Measurements from ENCODE around the gene RARA. TPM values are rescaled to one million over a fixed set of nuclear protein-coding genes. Genes with fewer than 3 reads are reported as not detected.

The RARA gene
- total RNA-seq, result 67.9 TPM

GRCh38 chr17:40309031-40309948, at the start of gene RARA:
Gene RARA, plus strand, starts transcription at chr17:40309180. Its CDS starts 22,039 bp downstream, at chr17:40331219.
- peaks cover 80% of the 10 kb centered on the region for H3K4me1 ChIP-seq (ENCODE audit: insufficient read depth, low read length)
- H3K9me3 ChIP-seq (ENCODE audit: low read depth, low read length), result no peaks in the 10 kb centered on the region
- no peaks in the 10 kb centered on the region for H3K27me3 ChIP-seq (ENCODE audit: insufficient read depth, low read length)
- H3K4me3 ChIP-seq (ENCODE audit: low read length), result peak within 1 kb of the TSS; percentile 7

DNA sequence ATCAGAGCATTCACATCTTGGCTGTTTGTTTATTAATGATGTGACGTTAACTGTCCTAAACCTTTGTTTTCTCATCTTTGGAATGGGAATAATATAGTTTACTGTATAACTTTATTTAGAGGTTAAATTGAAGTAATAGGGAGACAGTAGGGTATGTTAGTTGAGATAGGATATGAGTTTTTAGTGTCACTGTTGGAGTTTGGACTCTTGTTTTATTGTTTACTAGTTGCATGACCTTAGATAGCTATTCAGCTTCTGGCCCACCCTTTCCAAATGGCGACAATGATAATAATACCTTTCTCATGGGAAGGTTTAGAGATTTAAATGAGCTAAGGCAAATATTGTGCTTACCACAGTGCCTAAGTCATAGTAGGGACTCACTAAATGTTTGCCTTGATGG, 49.5 kb upstream of the RARA start:
- H3K9me3 ChIP-seq (ENCODE audit: low read depth, low read length), result no peaks in the 10 kb centered on the region
- no peak overlapping the region for H3K4me3 ChIP-seq (ENCODE audit: low read length)
- no peaks in the 10 kb centered on the region for H3K4me1 ChIP-seq (ENCODE audit: insufficient read depth, low read length)
- H3K27me3 ChIP-seq (ENCODE audit: insufficient read depth, low read length), result no peaks in the 10 kb centered on the region

DNA sequence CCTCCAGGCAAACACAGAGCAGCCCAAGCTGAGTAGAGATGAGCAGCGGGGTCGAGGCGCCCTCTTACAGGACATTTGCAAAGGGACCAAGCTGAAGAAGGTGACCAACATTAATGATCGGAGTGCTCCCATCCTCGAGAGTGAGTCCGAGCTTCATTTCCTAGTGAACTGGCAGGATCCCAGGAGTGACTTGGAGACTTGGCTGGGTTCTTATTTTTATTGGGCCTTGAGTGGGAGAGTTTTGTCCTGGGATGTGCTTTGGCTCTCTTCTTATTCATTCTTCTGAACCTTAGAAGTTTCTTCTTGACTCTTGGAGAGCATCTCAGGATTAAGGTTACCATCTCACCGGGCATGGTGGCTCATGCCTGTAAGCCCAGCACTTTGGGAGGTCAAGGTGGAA, 48.5 kb upstream of the RARA start:
- no peaks in the 10 kb centered on the region for H3K4me1 ChIP-seq (ENCODE audit: insufficient read depth, low read length)
- no peak overlapping the region for H3K4me3 ChIP-seq (ENCODE audit: low read length)
- no peaks in the 10 kb centered on the region for H3K27me3 ChIP-seq (ENCODE audit: insufficient read depth, low read length)
- no peaks in the 10 kb centered on the region for H3K9me3 ChIP-seq (ENCODE audit: low read depth, low read length)

DNA sequence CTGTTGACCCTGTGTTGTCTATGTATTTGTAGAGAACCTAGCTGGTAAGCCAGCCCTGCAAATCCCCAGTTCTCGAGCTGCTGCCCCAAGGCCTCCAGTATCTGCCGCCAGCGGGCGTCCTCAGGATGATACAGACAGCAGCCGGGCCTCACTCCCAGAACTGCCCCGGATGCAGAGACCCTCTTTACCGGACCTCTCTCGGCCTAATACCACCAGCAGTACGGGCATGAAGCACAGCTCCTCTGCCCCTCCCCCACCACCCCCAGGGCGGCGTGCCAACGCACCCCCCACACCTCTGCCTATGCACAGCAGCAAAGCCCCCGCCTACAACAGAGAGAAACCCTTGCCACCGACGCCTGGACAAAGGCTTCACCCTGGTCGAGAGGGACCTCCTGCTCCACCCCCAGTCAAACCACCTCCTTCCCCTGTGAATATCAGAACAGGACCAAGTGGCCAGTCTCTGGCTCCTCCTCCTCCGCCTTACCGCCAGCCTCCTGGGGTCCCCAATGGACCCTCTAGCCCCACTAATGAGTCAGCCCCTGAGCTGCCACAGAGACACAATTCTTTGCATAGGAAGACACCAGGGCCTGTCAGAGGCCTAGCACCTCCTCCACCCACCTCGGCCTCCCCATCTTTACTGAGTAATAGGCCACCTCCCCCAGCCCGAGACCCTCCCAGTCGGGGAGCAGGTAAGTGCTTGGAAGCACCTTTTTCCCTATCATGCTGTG, 44.4 kb upstream of the RARA start:
- Histone ChIP-seq H3K9me3 (ENCODE audit: low read depth, low read length) (no peaks in the 10 kb centered on the region), H3K27me3 (ENCODE audit: insufficient read depth, low read length) (no peaks in the 10 kb centered on the region), H3K4me1 (ENCODE audit: insufficient read depth, low read length) (no peaks in the 10 kb centered on the region), H3K4me3 (ENCODE audit: low read length) (no peak overlapping the region)

- H3K4me3 ChIP-seq (ENCODE audit: low read length), result no peak overlapping the region
- no peaks in the 10 kb centered on the region for H3K4me1 ChIP-seq (ENCODE audit: insufficient read depth, low read length)
- no peaks in the 10 kb centered on the region for H3K9me3 ChIP-seq (ENCODE audit: low read depth, low read length)
- no peaks in the 10 kb centered on the region for H3K27me3 ChIP-seq (ENCODE audit: insufficient read depth, low read length)
These were observed 43.6 kb upstream of the RARA start for GRCh38 chr17:40265337-40265736.

DNA sequence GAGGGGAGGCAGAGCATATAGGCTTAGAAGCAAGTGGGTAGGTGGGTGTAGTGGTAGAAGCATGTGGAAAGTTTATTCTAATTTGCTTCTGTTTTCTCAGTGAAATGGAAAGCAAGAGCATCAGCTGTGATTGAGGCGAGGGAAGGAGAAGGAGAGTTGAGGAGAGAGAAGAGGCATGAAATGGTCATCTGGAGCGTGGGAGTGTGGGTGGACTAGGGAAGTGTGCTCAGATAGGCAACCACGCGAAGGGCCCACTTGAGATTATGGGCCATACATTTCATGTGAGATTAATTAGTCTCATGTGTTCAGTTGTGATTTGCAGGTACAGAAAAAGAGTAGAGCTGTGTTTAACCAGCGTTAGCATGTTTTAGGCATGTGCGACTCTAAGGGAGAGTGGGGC, 42.1 kb upstream of the RARA start:
- H3K27me3 ChIP-seq (ENCODE audit: insufficient read depth, low read length), result no peaks in the 10 kb centered on the region
- no peaks in the 10 kb centered on the region for H3K9me3 ChIP-seq (ENCODE audit: low read depth, low read length)
- no peaks in the 10 kb centered on the region for H3K4me1 ChIP-seq (ENCODE audit: insufficient read depth, low read length)
- H3K4me3 ChIP-seq (ENCODE audit: low read length), result no peak overlapping the region

DNA sequence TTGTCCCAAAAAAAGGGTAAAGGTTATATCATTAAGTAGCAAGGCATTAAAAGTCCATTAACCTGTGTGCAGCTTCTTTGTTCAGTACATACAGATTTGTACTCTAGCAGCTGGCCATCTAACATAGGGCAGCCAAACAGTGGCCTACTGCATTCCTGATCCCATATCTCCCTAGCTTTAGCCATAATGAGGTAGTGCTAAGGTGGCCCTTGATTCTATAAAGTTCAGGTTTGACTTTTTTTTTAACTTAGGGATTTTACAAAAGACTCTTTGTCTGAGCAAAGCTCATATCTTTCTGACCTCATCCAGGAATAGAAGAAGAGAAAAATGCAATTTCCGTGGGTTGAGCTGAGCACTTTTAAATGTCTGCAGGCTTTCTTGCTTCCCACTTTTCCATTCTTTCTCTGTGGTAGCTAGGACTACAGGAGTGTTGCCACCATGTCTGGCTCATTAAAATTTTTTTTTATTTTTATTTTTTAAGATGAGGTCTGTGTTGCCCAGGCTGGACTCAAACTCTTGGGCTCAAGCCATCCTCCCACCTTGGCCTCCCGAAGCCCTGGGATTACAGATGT, 40.8 kb upstream of the RARA start:
- Histone ChIP-seq H3K4me1 (ENCODE audit: insufficient read depth, low read length) (no peaks in the 10 kb centered on the region), H3K9me3 (ENCODE audit: low read depth, low read length) (no peaks in the 10 kb centered on the region), H3K27me3 (ENCODE audit: insufficient read depth, low read length) (no peaks in the 10 kb centered on the region), H3K4me3 (ENCODE audit: low read length) (no peak overlapping the region)

DNA sequence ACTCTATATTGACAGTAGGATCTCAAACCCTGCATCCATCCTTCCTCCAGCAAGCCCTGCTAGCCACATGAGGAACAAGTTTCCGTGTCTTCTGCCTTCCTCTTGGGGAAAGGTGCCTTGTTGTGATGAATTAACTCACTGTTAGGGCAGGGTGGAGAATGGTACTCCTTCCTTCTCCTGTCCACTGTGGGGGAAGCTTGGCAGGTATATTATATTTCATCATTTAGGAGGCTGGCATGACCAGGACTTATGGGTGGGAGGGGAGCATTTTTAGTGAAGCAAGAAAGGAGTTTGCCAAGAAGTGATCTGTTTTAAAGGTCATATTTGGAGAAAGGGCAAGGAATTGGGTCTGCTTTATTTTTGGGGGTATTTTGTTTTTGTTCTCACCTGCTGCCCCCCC, 30.6 kb upstream of the RARA start:
- H3K4me1 ChIP-seq (ENCODE audit: insufficient read depth, low read length), result peaks cover 27% of the 10 kb centered on the region
- no peaks in the 10 kb centered on the region for H3K27me3 ChIP-seq (ENCODE audit: insufficient read depth, low read length)
- no peak overlapping the region for H3K4me3 ChIP-seq (ENCODE audit: low read length)
- H3K9me3 ChIP-seq (ENCODE audit: low read depth, low read length), result no peaks in the 10 kb centered on the region

DNA sequence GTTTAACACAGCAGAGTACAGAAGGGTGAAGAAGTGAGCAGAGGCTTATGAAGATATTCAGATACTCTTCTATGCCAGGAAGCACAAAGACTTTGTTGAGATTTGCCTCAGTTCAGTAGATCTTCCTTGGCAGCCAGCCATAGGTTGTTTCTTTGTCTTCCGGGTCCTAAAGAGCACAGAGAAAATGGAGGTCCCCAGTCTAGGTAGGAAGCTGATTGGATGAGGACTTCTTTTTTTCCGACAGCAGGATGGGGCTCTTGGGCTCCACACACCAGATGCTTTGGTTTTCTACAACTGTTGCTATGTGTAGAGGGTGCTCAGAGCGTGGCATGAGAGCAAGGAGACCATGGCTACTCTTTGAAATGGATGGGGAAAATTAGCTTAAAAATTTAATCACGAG, 29.6 kb upstream of the RARA start:
- peaks cover 21% of the 10 kb centered on the region for H3K4me1 ChIP-seq (ENCODE audit: insufficient read depth, low read length)
- H3K9me3 ChIP-seq (ENCODE audit: low read depth, low read length), result no peaks in the 10 kb centered on the region
- no peak overlapping the region for H3K4me3 ChIP-seq (ENCODE audit: low read length)
- H3K27me3 ChIP-seq (ENCODE audit: insufficient read depth, low read length), result no peaks in the 10 kb centered on the region

DNA sequence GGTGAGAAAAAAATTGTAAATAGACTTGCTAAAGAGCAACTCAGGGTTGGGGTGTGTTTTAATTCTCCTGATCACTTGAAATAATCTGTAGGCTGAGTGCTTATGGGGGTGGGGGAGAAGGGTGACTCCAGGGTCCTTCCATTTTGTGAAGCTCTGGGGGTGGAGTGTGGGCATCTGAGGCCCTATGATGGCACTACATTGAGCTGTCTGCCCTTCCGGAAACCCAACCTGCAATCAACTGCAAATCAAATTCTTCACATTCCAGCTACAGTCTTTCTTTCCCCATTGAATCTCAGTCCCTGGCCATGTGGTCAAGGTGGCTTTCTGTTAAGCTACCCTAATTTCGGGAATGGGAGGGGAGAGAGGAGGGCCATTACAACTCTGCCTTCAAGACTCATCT, 27.3 kb upstream of the RARA start:
- no peak overlapping the region for H3K4me3 ChIP-seq (ENCODE audit: low read length)

GRCh38 chr17:40283662-40284061, 25.3 kb upstream of the RARA start:
- Histone ChIP-seq H3K4me3 (ENCODE audit: low read length) (no peak overlapping the region), H3K27me3 (ENCODE audit: insufficient read depth, low read length) (no peaks in the 10 kb centered on the region), H3K4me1 (ENCODE audit: insufficient read depth, low read length) (peaks cover 13% of the 10 kb centered on the region), H3K9me3 (ENCODE audit: low read depth, low read length) (no peaks in the 10 kb centered on the region)

More for the DNA sequence above, 27.3 kb upstream of the RARA start:
- Histone ChIP-seq H3K27me3 (ENCODE audit: insufficient read depth, low read length) (no peaks in the 10 kb centered on the region), H3K9me3 (ENCODE audit: low read depth, low read length) (no peaks in the 10 kb centered on the region), H3K4me1 (ENCODE audit: insufficient read depth, low read length) (no peaks in the 10 kb centered on the region)

- Histone ChIP-seq H3K27me3 (ENCODE audit: insufficient read depth, low read length) (no peaks in the 10 kb centered on the region), H3K9me3 (ENCODE audit: low read depth, low read length) (no peaks in the 10 kb centered on the region), H3K4me1 (ENCODE audit: insufficient read depth, low read length) (peaks cover 16% of the 10 kb centered on the region), H3K4me3 (ENCODE audit: low read length) (no peak overlapping the region)
These were observed 24.8 kb upstream of the RARA start for GRCh38 chr17:40284085-40284713.

GRCh38 chr17:40286473-40286872, 22.5 kb upstream of the RARA start:
- peaks cover 16% of the 10 kb centered on the region for H3K4me1 ChIP-seq (ENCODE audit: insufficient read depth, low read length)
- no peaks in the 10 kb centered on the region for H3K27me3 ChIP-seq (ENCODE audit: insufficient read depth, low read length)
- no peak overlapping the region for H3K4me3 ChIP-seq (ENCODE audit: low read length)
- no peaks in the 10 kb centered on the region for H3K9me3 ChIP-seq (ENCODE audit: low read depth, low read length)

GRCh38 chr17:40287159-40287493, 21.9 kb upstream of the RARA start:
- Histone ChIP-seq H3K9me3 (ENCODE audit: low read depth, low read length) (no peaks in the 10 kb centered on the region), H3K4me1 (ENCODE audit: insufficient read depth, low read length) (peaks cover 16% of the 10 kb centered on the region), H3K4me3 (ENCODE audit: low read length) (no peak overlapping the region), H3K27me3 (ENCODE audit: insufficient read depth, low read length) (no peaks in the 10 kb centered on the region)
